Activated T-helper 2 cell treated with anti-CD3 and anti-CD28 coated beads, Interferon-gamma antibody, Interleukin-2, Interleukin-4, amounts not matched to agents 10 μg/mL and 5 μg/mL and 100 μg/mL, durations not matched to agents 14 hours and 24 hours and 36 hours (primary cell): ENCODE measurements around the gene PUS7L. TPM values are rescaled to one million over a fixed set of nuclear protein-coding genes. Genes with fewer than 3 reads are reported as not detected.
"Not testable (repeated sequence)": the region's sequence is repeated elsewhere in the genome, so short reads cannot be mapped to it uniquely, and the experiment has no call there.

ENCODE experiments used
- DNase-seq: peaks from one replicate; pipeline ENCODE4 v3.0.0; 2021; ENCODE audit warnings: low spot score
- H3K27ac Mint-ChIP-seq: one replicate; pipeline ENCODE4 v1.8.0; 2021; ENCODE audit warnings: mixed read lengths
- H3K27me3 Mint-ChIP-seq: one replicate; pipeline ENCODE4 v1.8.0; 2021; ENCODE audit warnings: low read depth, mixed read lengths
- H3K36me3 Mint-ChIP-seq: one replicate; pipeline ENCODE4 v1.8.0; 2021; ENCODE audit warnings: low read depth, mixed read lengths
- H3K4me1 Mint-ChIP-seq: one replicate; pipeline ENCODE4 v1.8.0; 2021; ENCODE audit warnings: low read depth, mixed read lengths
- H3K4me3 Mint-ChIP-seq: one replicate; pipeline ENCODE4 v1.8.0; 2021; ENCODE audit warnings: low read depth, mild to moderate bottlenecking, moderate library complexity, mixed read lengths
- H3K9me3 Mint-ChIP-seq: one replicate; pipeline ENCODE4 v1.8.0; 2021; ENCODE audit warnings: mixed read lengths
- intact Hi-C: fragments of 100-400 bp; cut with micrococcal nuclease; formaldehyde crosslinking; loops from one replicate; pipeline ENCODE4 v1.15.1; 2023
- total RNA-seq: library from RNA; stranded (reverse); gene quantifications from 2 replicates; pipeline ENCODE4 v1.2.3, GENCODE V29; 2022

PUS7L gene
- total RNA-seq, 1 donor from 2014 or later, result 22.8 TPM

DNA sequence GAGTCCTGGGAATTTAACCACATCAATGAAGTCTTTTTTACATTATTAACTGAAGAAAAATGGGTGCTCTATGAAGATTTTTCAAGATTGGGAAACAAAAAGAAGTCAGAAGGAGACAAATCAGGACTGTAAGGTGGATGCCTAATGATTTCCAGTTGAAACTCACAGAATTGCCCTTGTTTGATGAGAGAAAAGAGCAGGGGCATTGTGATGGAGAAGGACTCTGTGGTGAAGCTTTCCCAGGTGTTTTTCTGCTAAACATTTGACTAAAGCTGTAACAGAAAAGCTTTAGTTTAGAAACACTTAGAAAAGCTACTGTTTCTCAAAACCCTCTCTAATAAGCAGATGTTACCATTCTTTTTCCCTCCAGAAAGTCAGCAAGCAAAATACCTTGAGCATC lies 5.9 kb upstream of the PUS7L start:
- Mint-ChIP-seq H3K9me3 (no peaks in the 10 kb centered on the region), H3K4me3 (no peak overlapping the region), H3K4me1 (peaks cover 25% of the 10 kb centered on the region), H3K27ac (no peak overlapping the region), H3K36me3 (peaks cover 34% of the 10 kb centered on the region), H3K27me3 (no peaks in the 10 kb centered on the region)
- DNase-seq, result no peak
- intact Hi-C loops, result no loop called here

DNA sequence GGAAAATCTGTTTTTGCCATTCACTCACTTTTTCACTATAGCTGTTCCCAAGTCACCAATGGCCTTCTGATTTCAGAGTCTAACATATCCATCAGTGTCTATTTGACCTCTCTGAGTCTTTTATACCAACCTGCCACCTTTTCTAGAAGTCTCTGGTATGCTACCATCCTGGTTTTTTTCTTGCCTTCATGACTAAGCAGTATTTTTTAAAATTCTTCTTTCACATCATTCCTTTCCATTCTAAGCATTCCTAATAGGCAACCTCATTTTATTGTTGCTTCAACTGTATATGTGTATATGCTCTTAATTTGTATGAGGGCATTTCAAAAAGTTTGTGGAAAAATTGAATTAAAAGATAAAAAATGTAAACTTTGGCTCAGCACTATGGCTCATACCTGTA lies 5.2 kb upstream of the PUS7L start:
- intact Hi-C loops, result no loop called here
- Mint-ChIP-seq H3K27ac (no peak overlapping the region), H3K9me3 (no peaks in the 10 kb centered on the region), H3K27me3 (no peaks in the 10 kb centered on the region), H3K4me3 (no peak overlapping the region), H3K36me3 (peaks cover 27% of the 10 kb centered on the region), H3K4me1 (peaks cover 26% of the 10 kb centered on the region)
- DNase-seq, result no peak

DNA sequence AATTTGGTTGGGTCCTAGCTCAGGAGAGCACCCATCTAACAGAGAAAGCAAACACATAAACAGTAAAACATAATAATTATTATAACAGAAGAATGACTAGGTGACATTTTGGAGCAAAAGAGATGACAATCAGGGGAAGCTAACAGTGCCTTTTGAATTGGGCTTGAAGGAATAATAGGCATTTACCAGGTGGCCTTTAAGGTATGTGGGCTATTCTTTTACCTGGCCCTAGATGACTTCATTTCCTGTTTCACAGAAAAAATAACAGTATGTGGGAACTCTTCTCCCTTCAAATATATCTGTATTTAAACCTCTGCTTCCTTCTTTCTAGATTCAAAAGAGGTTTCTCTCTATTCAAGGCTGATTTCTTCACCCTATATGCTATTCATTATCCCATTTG lies 4.0 kb upstream of the PUS7L start:
- no peak overlapping the region for H3K27ac Mint-ChIP-seq
- no peaks in the 10 kb centered on the region for H3K9me3 Mint-ChIP-seq
- DNase-seq, result no peak
- intact Hi-C loops, result no loop called here
- H3K4me1 Mint-ChIP-seq, result peaks cover 31% of the 10 kb centered on the region
- H3K36me3 Mint-ChIP-seq, result peaks cover 17% of the 10 kb centered on the region
- no peaks in the 10 kb centered on the region for H3K27me3 Mint-ChIP-seq
- no peak overlapping the region for H3K4me3 Mint-ChIP-seq

DNA sequence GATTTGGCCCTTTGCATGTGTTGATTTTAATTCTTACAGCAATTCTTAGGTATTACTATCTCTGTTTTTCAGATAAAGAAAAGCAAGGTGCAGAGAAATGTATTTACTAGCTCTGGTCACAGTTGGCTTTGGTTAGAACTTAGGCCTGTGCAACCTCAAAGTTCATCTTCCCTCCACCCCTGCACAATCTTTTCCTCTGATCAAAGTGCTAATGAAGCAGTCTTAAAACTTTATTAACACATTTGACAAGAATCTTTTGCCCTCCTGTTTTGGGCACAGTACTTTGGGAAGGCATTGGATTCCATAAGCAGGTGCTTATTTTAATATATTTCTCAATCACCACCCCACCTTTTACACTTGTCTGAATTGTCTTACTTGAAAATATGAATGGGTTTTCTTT lies 2.9 kb upstream of the PUS7L start:
- intact Hi-C loops, result no loop called here
- DNase-seq, result no peak
- Mint-ChIP-seq H3K4me1 (peaks cover 38% of the 10 kb centered on the region), H3K27ac (no peak overlapping the region), H3K4me3 (peak overlapping the region; percentile 20), H3K9me3 (no peaks in the 10 kb centered on the region), H3K36me3 (peaks cover 22% of the 10 kb centered on the region), H3K27me3 (no peaks in the 10 kb centered on the region)

DNA sequence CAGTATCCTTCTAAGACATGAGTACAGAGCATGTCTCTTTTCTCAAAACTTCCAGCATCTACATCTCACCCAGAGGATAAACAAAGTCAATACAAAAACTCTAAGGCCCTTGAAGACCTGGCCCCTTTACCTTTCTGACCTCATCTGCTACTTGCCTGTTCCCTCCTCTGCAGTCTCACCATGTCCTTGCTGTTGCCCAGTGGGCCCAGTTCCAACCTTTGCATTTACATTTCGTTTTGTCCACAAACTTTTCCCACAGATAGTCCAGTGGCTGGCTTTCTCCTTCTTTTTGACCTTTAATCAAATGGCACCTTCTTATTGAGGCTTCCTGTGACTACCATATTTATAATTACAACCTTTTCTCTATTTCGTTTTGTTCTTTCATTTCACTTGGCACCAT lies 1.8 kb upstream of the PUS7L start:
- no peaks in the 10 kb centered on the region for H3K27me3 Mint-ChIP-seq
- H3K9me3 Mint-ChIP-seq, result no peaks in the 10 kb centered on the region
- intact Hi-C loops, result no loop called here
- peaks cover 47% of the 10 kb centered on the region for H3K4me1 Mint-ChIP-seq
- H3K27ac Mint-ChIP-seq, result peak overlapping the region; percentile 77
- peak overlapping the region; percentile 96 for H3K4me3 Mint-ChIP-seq
- H3K36me3 Mint-ChIP-seq, result peaks cover 32% of the 10 kb centered on the region
- no peak for DNase-seq

DNA sequence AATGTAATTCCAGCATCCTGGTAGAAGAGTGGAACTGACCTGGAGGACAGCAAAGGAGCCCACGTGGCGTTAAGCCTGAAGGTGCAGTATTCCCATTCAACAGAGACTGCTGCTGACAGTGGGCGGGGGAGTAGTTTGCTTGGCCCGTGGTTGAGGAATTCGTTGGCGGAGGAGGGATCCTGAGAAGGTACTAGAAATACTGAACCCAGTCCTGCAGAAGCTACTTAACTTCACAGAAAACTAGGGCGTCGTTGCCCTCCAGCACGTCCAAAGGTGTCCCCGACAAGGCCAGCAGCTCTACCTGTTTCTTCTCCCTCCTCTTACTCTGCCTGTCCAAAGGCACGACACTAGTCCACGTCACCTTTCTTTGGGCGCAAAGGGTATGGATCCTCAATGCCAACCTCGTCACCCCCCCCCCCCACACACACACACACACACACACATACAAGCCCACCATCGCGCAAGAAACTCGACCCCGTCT lies 303 bp downstream of the PUS7L start:
- Mint-ChIP-seq H3K27me3 (no peaks in the 10 kb centered on the region), H3K4me3 (peak overlapping the region; percentile 96), H3K36me3 (peaks cover 43% of the 10 kb centered on the region), H3K27ac (peak overlapping the region; percentile 97), H3K4me1 (peaks cover 54% of the 10 kb centered on the region), H3K9me3 (peaks cover 4% of the 10 kb centered on the region)
- DNase-seq, result peak; percentile 11
- intact Hi-C loops, result loop anchor here (1.0 to 5.0 kb wide), 3 partner anchors 48 to 1969 kb away; partner anchors contain the start of genes ARID2, TMEM117 and TWF1

DNA sequence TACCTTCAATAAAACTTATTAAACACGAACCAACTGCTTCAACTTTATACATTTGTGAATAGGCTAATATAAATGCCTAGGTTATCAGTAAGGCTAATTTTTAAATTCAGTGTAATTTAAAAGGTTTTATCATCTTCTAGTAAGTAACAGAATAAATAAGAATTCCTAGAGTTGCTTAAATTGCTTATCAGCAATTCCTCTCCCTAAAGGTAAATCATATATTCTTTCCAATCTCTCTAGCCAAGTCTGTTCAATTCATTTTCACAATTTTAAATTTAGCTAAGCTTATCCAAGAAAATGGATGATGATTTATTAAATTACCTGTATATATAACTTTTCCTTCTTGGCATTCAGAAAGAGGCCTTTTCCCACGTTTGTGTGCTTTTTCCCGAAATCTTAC lies 4.6 kb downstream of the PUS7L start:
- Mint-ChIP-seq H3K4me3 (no peak overlapping the region), H3K36me3 (peaks cover 68% of the 10 kb centered on the region), H3K27me3 (no peaks in the 10 kb centered on the region), H3K9me3 (peaks cover 9% of the 10 kb centered on the region), H3K27ac (no peak overlapping the region), H3K4me1 (peaks cover 37% of the 10 kb centered on the region)
- no peak for DNase-seq
- intact Hi-C loops, result no loop called here

DNA sequence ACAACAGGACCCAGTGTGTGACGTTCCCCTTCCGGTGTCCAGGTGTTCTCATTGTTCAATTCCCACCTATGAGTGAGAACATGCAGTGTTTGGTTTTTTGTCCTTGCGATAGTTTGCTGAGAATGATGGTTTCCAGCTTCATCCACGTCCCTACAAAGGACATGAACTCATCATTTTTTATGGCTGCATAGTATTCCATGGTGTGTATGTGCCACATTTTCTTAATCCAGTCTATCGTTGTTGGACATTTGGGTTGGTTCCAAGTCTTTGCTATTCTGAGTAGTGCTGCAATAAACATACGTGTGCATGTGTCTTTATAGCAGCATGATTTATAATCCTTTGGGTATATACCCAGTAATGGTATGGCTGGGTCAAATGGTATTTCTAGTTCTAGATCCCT lies 7.2 kb downstream of the PUS7L start:
- H3K9me3 Mint-ChIP-seq, H3K4me3 Mint-ChIP-seq, H3K27me3 Mint-ChIP-seq, H3K27ac Mint-ChIP-seq, intact Hi-C loops, DNase-seq: not testable (repeated sequence)
- H3K4me1 Mint-ChIP-seq, result peaks cover 23% of the 10 kb centered on the region
- H3K36me3 Mint-ChIP-seq, result peaks cover 65% of the 10 kb centered on the region

DNA sequence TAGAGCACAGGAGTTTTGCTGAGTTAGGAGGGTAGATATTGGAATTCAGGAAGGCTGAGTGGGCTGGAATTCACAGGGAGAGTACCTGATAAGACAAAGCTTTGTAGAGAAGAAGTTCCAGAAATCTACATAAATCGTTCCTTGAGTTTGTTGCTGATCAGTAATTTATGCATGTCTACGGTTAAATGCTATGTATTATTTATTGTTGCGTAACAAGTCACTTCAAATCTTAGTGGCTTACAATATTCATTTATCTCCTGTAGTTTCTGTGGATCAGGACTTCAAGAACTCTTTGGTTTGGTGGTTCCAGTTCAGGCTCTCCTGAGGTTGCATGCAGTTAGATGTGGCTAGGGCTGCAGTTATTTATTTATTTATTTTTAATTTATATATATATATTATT lies 7.8 kb downstream of the PUS7L start:
- intact Hi-C loops, result no loop called here
- no peak for DNase-seq
- H3K36me3 Mint-ChIP-seq, result peaks cover 64% of the 10 kb centered on the region

DNA sequence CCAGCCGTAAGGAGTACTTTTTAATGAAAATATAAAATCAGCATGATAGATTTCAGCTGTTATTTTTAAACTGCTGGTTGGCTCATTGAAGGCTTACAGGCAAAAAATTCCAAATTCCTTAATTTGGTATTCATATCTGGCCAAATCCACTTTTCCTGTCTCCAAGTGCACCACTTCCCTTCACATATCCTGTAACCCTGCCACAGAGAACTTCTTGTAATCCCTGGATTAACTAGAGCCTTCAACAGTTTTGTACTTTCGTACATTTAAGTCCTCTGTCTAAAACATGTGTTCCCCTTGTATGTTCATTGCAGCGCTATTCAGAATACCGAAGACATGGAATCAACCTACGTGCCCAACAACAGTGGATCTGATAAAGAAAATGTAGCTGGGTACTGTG lies 9.6 kb downstream of the PUS7L start:
- DNase-seq, result no peak
- H3K4me1 Mint-ChIP-seq, result peaks cover 11% of the 10 kb centered on the region
- no peak overlapping the region for H3K27ac Mint-ChIP-seq
- H3K27me3 Mint-ChIP-seq, result no peaks in the 10 kb centered on the region
- H3K4me3 Mint-ChIP-seq, result no peak overlapping the region
- peaks cover 5% of the 10 kb centered on the region for H3K9me3 Mint-ChIP-seq
- H3K36me3 Mint-ChIP-seq, result peaks cover 62% of the 10 kb centered on the region
- intact Hi-C loops, result no loop called here

More for the DNA sequence above, 7.8 kb downstream of the PUS7L start:
- Mint-ChIP-seq H3K27me3 (no peaks in the 10 kb centered on the region), H3K9me3 (peaks cover 9% of the 10 kb centered on the region), H3K4me3 (no peak overlapping the region), H3K4me1 (peaks cover 19% of the 10 kb centered on the region), H3K27ac (no peak overlapping the region)

DNA sequence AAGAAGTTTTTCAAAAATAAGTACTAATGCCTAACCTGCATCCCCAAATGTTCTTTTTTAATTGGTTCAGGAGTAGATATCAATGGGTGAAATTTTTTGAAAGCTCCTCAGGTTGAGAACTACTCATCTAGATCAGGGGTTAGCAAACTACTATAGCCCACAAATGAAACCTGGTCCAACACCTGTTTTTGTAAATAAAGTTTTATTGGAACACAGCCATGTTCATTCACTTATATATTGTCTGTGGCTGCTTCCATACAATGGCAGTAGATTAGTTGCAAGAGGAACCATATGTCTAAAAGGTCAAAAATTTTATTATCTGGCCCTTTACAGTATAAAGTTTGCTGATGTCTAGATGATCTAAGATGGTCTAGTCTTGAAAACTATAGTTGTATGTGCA lies 13.8 kb downstream of the PUS7L start:
- Mint-ChIP-seq H3K27me3 (no peaks in the 10 kb centered on the region), H3K4me1 (peaks cover 3% of the 10 kb centered on the region), H3K27ac (no peak overlapping the region), H3K36me3 (peaks cover 50% of the 10 kb centered on the region), H3K4me3 (no peak overlapping the region), H3K9me3 (no peaks in the 10 kb centered on the region)
- DNase-seq, result no peak
- intact Hi-C loops, result no loop called here

DNA sequence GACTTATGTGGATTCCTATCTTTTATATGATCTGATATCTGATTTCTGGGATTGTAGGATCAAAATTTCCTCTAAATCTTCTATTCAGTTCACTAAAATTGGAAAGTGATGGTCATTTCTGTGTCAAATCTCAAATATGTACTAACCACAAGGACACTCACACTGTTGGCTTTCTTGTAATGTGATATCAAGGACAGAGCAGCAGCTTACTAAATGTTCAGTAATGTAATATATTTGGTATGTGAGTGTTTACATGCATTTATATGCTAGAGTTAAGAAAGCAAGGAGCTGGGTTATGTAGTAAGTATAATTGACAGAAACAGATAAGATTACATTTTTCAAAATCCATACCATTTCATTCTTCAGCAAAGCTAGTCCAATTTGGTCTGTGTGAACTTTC lies 16.5 kb downstream of the PUS7L start:
- Mint-ChIP-seq H3K27ac (no peak overlapping the region), H3K4me1 (peaks cover 3% of the 10 kb centered on the region), H3K27me3 (no peaks in the 10 kb centered on the region), H3K9me3 (no peaks in the 10 kb centered on the region), H3K36me3 (peaks cover 57% of the 10 kb centered on the region), H3K4me3 (no peak overlapping the region)
- DNase-seq, result no peak
- intact Hi-C loops, result no loop called here

DNA sequence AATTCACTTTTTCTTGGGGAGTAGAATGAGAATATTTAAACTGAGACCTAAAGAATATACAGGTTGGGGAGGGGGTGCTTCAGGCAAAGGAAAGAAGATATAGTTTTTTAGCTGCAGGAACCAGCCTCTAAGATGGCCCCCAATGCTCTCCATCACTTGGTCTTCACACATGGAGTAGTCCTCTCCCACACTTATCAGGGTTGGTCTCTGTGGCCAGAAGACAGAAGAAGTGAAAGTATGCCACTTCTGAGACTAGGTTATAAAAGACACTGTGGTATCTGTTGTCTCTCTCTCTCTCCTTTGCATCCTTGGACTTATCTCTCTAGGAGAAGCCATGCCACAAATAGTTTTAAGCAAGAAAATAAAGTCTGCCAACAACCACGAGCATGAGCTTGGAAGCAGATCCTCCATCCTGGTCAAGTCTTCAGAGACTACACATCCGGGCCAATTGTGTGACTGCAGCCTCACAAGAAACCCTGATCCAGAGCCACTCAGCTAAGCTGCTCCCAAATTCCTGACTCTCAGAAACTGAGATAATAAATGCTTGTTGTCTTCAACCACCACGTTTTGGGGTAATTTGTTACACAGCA lies 18.0 kb downstream of the PUS7L start:
- peaks cover 59% of the 10 kb centered on the region for H3K36me3 Mint-ChIP-seq
- intact Hi-C loops, result no loop called here
- H3K4me1 Mint-ChIP-seq, result peaks cover 3% of the 10 kb centered on the region
- no peak overlapping the region for H3K27ac Mint-ChIP-seq
- no peak overlapping the region for H3K4me3 Mint-ChIP-seq
- no peaks in the 10 kb centered on the region for H3K27me3 Mint-ChIP-seq
- no peaks in the 10 kb centered on the region for H3K9me3 Mint-ChIP-seq
- DNase-seq, result no peak

DNA sequence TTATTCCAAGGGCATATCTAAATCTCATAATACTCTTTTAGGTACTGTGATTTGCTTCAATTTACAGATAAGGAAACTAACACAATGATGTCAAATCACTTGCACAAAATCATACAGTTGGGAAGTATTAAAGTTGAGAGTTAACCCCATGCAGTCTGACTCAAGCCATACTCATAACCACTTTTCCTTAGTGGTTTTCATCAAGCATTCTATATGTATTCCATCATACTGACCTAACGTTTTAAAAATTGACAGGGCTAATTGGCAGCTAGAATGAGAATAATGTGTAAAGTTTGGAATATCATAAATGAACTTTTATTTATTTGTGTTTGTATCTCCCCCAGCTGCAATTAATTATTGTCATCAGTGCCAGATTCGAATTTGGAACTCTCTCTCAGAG lies 20.9 kb downstream of the PUS7L start:
- Mint-ChIP-seq H3K27me3 (no peaks in the 10 kb centered on the region), H3K4me3 (no peak overlapping the region), H3K27ac (no peak overlapping the region), H3K9me3 (no peaks in the 10 kb centered on the region), H3K4me1 (peaks cover 3% of the 10 kb centered on the region), H3K36me3 (peaks cover 48% of the 10 kb centered on the region)
- intact Hi-C loops, result no loop called here
- DNase-seq, result no peak
